Activated T-helper 1 cell treated with anti-CD3 and anti-CD28 coated beads, Interleukin-12 subunit alpha, Interleukin-12 subunit beta, Interleukin-2, Interleukin-4 antibody, amounts not matched to agents 30 ng/mL and 10 ng/mL and 1 ng/mL, durations not matched to agents 14 hours and 24 hours and 36 hours (primary cell): ENCODE results near the gene SPATA3. TPM values are rescaled to one million over a fixed set of nuclear protein-coding genes. Genes with fewer than 3 reads are reported as not detected.

ENCODE experiments used
- DNase-seq: peaks from one replicate; pipeline ENCODE4 v3.0.0; 2021; ENCODE audit warnings: low spot score
- H3K27ac Mint-ChIP-seq: one replicate; pipeline ENCODE4 v1.8.0; 2021; ENCODE audit warnings: mild to moderate bottlenecking, mixed read lengths
- H3K27me3 Mint-ChIP-seq: one replicate; pipeline ENCODE4 v1.8.0; 2022; ENCODE audit warnings: mild to moderate bottlenecking, moderate library complexity, mixed read lengths; ENCODE audit not compliant: insufficient read depth
- H3K36me3 Mint-ChIP-seq: one replicate; pipeline ENCODE4 v1.8.0; 2021; ENCODE audit warnings: low read depth, mixed read lengths
- H3K4me1 Mint-ChIP-seq: one replicate; pipeline ENCODE4 v1.8.0; 2021; ENCODE audit warnings: low read depth, mixed read lengths
- H3K4me3 Mint-ChIP-seq: one replicate; pipeline ENCODE4 v1.8.0; 2021; ENCODE audit warnings: mild to moderate bottlenecking, moderate library complexity, mixed read lengths
- H3K9me3 Mint-ChIP-seq: one replicate; pipeline ENCODE4 v1.8.0; 2021; ENCODE audit warnings: mixed read lengths
- intact Hi-C: fragments of 100-400 bp; cut with micrococcal nuclease; formaldehyde crosslinking; loops from one replicate; pipeline ENCODE4 v1.15.1; 2024
- total RNA-seq: library from RNA; stranded (reverse); gene quantifications from 2 replicates; pipeline ENCODE4 v1.2.3, GENCODE V29; 2022

Gene SPATA3
- total RNA-seq, 1 donor from 2014 or later, result not detected

- intact Hi-C loops, result loop anchor here (1.0 to 5.0 kb wide), 2 partner anchors 65 to 147 kb away; no protein-coding TSS in a partner anchor
- H3K27ac Mint-ChIP-seq, result no peak overlapping the region
These were observed 56.9 kb downstream of the SPATA3 start for GRCh38 chr2:231052494-231053451.

GRCh38 chr2:231053846-231054245 lies 57.9 kb downstream of the SPATA3 start:
- Mint-ChIP-seq H3K4me3 (no peak overlapping the region), H3K27ac (peak overlapping the region; percentile 0)

More at GRCh38 chr2:231052494-231053451, 56.9 kb downstream of the SPATA3 start:
- peak; percentile 81 for DNase-seq
- H3K27me3 Mint-ChIP-seq, result peaks cover 15% of the 10 kb centered on the region
- H3K4me1 Mint-ChIP-seq, result peaks cover 26% of the 10 kb centered on the region
- H3K36me3 Mint-ChIP-seq, result peaks cover 1% of the 10 kb centered on the region
- peak overlapping the region; percentile 90 for H3K4me3 Mint-ChIP-seq
- H3K9me3 Mint-ChIP-seq, result no peaks in the 10 kb centered on the region

DNA sequence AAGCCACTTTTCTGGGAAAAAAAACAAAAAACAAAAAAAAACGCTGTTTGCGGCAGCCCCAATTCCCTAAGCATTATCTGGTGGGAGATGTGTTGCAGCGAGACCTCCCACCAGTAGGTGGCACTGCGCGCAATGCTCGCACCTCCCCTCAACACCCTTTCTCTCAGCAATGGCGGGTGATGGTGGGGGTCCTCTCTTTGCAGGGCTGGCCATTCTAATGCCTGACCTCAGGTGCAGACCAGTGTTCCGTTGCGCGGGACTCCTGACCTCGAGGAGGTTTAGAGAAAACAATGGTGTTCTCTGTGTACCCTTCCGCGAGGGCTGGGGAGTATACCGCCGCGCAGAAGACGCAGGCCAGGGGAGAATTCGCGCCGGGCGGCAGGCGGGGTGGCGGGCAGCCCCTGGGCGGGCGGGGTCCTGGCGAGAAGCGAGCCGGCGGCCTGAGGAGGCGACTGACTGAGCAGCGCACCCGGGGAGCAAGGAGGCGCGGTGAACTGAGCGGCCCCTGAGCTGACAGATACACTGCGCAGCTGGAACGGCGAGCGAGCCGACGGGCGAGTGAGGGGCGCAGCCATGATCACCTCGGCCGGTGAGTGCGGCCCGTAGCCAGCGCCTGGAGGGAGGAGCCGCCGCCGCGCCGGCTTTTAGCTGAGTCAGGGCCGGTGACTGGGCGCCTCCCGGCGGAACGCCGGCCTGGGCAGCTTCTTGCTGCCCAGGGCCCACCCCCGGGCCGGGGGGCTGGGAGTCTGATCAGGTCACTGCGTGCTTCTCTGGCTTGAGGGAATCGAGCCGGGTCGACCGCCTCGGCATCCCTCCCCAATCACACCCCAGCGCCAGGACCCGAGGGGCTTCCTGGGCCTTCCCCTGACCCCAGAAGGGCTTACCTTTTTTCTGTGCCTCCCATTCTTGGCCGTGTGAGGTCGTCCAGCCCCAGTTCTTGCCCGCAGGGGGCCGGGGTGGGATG lies 60.8 kb downstream of the SPATA3 start, which contains the start of gene PSMD1:
TSS of gene PSMD1 (plus strand) at position 415 of the 964 bp plus-strand sequence. CDS start at position 574, 159 bp downstream.
- Mint-ChIP-seq H3K27me3 (no peaks in the 10 kb centered on the region), H3K9me3 (no peaks in the 10 kb centered on the region), H3K4me1 (peaks cover 52% of the 10 kb centered on the region), H3K4me3 (peak within 1 kb of the TSS; percentile 98), H3K27ac (peak within 1 kb of the TSS; percentile 100), H3K36me3 (peaks cover 6% of the 10 kb centered on the region)
- intact Hi-C loops, result loop anchor here (1.0 to 2.0 kb wide), 3 partner anchors 232 to 1134 kb away; partner anchors contain the start of genes FBXO36, PDE6D and TRIP12
- peak; percentile 89 for DNase-seq

More at GRCh38 chr2:231053846-231054245, 57.9 kb downstream of the SPATA3 start:
- intact Hi-C loops, result loop anchor here (1.0 to 5.0 kb wide), 2 partner anchors 67 to 149 kb away; no protein-coding TSS in a partner anchor
- Mint-ChIP-seq H3K36me3 (peaks cover 2% of the 10 kb centered on the region), H3K4me1 (peaks cover 37% of the 10 kb centered on the region), H3K9me3 (no peaks in the 10 kb centered on the region), H3K27me3 (peaks cover 15% of the 10 kb centered on the region)
- DNase-seq, result no peak

- H3K27ac Mint-ChIP-seq, result peak overlapping the region; percentile 71
- no peaks in the 10 kb centered on the region for H3K27me3 Mint-ChIP-seq
- H3K4me1 Mint-ChIP-seq, result peaks cover 46% of the 10 kb centered on the region
- intact Hi-C loops, result loop anchor here (2.0 kb wide), 1 partner anchor 1135 kb away; the partner anchor contains the start of genes FBXO36 and TRIP12
- H3K36me3 Mint-ChIP-seq, result peaks cover 12% of the 10 kb centered on the region
- peak overlapping the region; percentile 98 for H3K4me3 Mint-ChIP-seq
- no peaks in the 10 kb centered on the region for H3K9me3 Mint-ChIP-seq
- no peak for DNase-seq
These were observed 61.7 kb downstream of the SPATA3 start for GRCh38 chr2:231057590-231057989.

Other genes with a start within 250 kb of the SPATA3 start
- 4.2 and 5.2 TPM in 2 replicates for gene ITM2C, start 131.2 kb upstream of the SPATA3 start, total RNA-seq
- 0.13 and 0.29 TPM in 2 replicates for gene GPR55, start 70.9 kb upstream of the SPATA3 start, total RNA-seq
- 0.15 TPM in 1 of 2 replicates, not detected in the other for gene C2orf72, start 41.4 kb downstream of the SPATA3 start, total RNA-seq
- gene PSMD1, start 60.7 kb downstream of the SPATA3 start, total RNA-seq, result 172 and 181 TPM in 2 replicates
- not detected in 2 replicates for gene HTR2B, start 128.9 kb downstream of the SPATA3 start, total RNA-seq
- gene ARMC9, start 202.5 kb downstream of the SPATA3 start, total RNA-seq, result 2.2 and 3.8 TPM in 2 replicates